GM18519 (cell line): ENCODE measurements around the gene CADPS2.

ENCODE experiments used
- ATAC-seq: cut with Tn5 transposase; IDR thresholded peaks from one replicate; pipeline ENCODE4 v1.9.1; 2021; ENCODE audit warnings: mild to moderate bottlenecking, moderate library complexity; ENCODE audit not compliant: unreplicated experiment, low FRiP score

Gene CADPS2

GRCh38 chr7:122337011-122337410, 549.2 kb downstream of the CADPS2 start:
- ATAC-seq: no peak

GRCh38 chr7:122329145-122329802, 557.0 kb downstream of the CADPS2 start:
- no peak for ATAC-seq

DNA sequence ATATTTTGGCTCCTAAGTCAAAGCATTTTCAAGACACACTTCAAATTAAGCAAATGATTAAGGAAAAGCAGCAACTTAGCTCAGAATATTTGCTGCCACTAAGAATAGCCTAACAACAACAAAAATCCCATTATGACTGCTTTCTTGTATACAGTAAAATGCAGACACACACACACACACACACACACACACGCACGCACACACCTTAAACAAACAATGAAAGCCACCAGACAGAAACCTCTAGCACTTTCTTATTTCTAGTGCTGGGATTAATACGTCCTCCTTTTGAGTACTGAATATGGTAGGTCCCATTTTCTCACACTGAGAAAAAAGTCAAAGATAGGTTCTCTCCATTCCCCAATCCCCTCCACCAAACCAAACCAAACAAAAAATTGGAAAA, 558.3 kb downstream of the CADPS2 start:
- ATAC-seq: no peak

DNA sequence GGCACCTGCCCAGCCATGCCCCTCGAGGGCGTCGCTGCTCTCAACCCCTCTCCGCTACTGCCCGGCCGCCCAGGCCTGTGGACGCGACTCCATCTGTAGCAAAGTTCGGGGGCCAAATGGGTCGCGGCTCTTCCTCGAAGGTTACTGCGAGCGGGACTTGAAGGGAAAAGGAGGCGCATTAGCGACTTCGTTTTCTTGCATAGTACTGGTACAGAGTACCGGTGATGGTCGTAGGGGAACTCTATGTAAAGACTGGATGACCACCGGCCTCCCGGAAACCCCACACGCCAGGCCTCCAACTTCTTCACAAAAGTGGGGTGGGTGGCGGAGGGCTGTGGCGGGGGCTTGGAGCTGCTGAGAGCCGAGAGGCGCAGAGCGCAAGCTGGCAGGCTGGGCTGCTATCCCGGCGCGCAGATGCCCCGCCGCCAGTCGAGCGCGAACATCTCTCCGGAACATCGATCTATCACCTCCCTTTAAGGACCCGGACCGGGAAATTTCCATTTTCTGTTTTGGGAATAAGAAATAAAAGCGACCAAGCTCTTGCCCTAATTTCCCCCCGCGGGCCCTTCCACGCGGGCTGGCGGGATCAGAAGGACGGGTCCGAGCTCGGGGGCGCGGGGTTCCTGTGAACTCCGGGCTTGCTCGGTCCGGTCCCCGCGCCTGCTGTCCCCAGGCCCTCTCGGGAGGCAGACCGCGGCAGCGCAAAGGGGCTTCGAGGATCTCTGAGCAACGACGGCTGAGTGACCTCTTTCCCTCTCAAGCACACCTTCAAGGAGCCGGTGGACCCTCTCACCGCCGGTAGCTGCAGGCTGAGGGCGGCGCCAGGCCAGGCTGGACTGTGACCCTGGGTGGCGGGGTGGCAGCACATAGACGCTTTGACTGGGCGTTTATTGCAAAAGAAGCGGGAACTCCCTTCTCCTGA, 569.5 kb downstream of the CADPS2 start:
- ATAC-seq: no peak

- no peak for ATAC-seq
Observed at GRCh38 chr7:122315507-122316466, 570.5 kb downstream of the CADPS2 start.

- ATAC-seq: no peak
Observed at GRCh38 chr7:122314284-122314683, 572.0 kb downstream of the CADPS2 start.

GRCh38 chr7:122312789-122313188, 573.5 kb downstream of the CADPS2 start:
- ATAC-seq: no peak

- no peak for ATAC-seq
Observed at GRCh38 chr7:122311734-122312450, 574.4 kb downstream of the CADPS2 start.

DNA sequence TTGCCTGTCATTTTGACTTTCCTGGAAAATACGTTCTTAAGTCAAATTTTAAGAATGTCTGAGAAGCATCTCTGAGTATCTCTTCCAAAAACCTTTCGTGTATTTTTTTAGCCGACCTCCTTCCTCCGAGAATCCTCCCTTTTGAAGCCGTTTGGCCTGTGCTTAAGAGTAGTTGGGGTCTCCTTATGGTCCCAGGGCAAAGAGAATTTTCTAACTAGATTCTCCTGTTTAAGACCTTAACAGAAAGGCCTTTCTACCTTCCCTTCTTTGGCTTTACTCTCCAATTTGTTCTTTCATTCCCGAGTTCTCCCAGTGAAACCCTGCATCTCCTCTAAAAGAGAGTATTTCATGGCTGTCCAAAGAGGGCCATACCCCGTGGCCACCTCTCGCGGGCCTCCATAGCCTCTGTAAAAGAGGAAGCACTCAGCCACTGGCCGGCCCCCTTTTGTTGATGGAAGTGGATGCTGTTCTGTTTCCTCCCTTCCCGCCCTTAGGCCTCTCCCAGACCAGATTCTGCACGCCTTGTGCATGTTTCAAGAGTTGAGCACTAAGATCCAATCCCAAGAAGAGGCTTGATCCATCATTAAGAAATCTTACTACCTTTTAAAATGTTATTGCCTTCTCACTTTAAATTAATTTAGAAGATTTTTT, 575.1 kb downstream of the CADPS2 start:
- no peak for ATAC-seq

DNA sequence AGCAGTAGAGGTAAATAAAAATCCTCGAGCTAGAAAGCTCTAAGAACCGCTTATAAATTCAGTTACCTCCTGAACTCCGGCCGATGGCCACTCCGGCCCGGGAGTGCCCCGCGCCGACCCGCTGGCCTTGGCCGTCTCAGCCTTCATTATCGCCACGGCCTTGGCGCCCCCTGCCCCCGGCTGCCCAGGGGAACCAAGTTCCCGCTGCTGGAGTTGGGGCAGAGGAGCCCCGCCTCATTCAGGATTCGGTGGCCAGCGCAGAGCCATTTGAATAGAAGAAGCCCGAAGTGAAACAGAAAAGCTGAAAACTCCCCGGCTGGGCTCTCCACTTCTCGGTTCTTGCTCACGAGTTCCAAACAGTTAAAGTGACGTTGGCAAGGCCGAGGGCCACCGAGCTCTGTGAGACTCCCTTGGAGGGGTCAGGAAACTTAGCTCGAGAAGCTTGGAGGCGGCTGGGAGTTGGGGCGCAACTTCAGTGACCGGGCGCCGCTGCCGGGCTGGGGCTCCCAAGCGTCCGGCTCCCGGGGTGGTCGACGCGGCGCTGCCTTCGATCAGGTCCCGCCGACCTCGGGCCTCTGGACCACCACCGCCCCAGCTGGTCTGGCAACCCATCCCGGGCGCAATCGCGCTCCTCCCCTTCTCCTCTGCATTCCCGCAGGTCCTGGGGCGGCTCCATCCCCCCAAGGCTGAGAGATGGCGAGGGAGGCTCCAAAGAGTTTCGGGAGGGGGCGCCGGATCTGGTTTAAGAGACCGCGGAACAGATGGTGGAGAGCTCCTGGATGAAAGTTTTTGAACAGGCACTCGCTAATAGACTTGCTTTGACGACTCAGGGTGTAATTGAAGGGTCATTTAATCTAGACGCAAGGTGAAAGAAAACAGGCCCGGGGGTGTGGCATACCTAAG, 575.9 kb downstream of the CADPS2 start:
- no peak for ATAC-seq

- no peak for ATAC-seq
Observed at GRCh38 chr7:122309421-122309820, 576.8 kb downstream of the CADPS2 start.

GRCh38 chr7:122307228-122307621, 579.0 kb downstream of the CADPS2 start:
- ATAC-seq: no peak

GRCh38 chr7:122306320-122307227, 579.7 kb downstream of the CADPS2 start:
- ATAC-seq: no peak

- ATAC-seq: no peak
Observed at GRCh38 chr7:122305475-122306319, 580.6 kb downstream of the CADPS2 start.

DNA sequence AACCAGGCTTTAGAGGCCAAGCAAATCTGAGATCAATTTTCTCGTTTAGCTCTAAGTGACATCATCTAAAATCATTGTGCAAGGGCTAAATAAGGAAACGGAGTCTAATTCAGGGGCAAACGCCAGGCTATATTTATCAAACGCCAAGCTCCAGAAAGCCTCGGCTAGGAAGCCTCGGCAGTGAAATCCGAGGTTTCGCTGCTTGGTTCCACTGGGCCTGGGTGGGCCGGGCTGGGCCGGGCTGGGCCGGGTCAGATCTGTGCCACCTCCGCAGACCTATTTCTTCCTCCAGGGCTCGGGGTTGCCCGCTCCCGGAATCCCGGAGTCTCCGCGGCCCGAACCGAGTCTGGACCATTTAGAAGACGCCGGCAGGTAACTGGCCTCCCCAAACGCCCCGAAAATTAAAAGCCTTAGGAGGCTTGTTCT, 581.3 kb downstream of the CADPS2 start:
- ATAC-seq: no peak

DNA sequence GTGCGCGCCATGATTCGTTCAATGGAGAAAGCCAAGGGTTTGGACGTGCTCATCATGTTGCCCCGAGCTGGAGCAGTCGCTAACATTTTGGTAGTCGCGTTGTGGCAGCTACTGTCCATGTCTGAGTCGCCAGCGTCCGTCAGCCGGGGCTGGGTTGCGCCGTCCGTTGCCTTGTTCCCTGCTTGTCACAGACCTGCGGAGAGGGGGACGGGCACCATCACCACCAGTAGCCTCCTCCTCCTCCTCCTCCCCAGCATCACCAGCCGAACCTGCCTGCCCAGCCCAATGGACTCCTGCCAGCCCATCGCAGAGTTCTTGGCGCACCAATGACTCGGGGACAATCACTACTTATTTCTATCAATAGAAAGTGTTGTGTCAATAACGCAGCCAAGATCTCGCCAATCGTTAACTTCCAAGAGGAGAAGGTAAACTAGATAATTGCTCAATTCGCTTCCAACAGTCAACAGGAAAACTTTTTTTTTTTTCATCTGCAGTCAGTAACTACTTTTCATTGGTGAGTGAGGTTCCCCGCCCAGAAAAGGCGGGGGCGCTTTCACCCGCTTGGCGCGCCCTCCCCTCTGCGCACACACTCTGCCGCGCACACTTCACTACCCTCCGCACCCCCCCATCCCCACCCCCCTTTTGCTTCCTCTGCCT, 581.8 kb downstream of the CADPS2 start, which contains the start of gene FEZF1:
Gene FEZF1 (minus strand): TSS at position 432 of the 657 bp plus-strand sequence. CDS start 313 bp downstream, at position 119.
- ATAC-seq: no peak
